Endothelial cell of umbilical vein (primary cell): ENCODE data around the gene ADIPOR1. TPM values are rescaled to one million over a fixed set of nuclear protein-coding genes. Genes with fewer than 3 reads are reported as not detected.
"Not testable (repeated sequence)": the region's sequence is repeated elsewhere in the genome, so short reads cannot be mapped to it uniquely, and the experiment has no call there.

Experiments used
- BruUV-seq: library from RNA; stranded (reverse); fragments of 400-500 nt; replicated peaks from 2 replicates; lab custom pipeline; 2021; lab: Mats Ljungman, UMichigan
- CTCF ChIA-PET: fragments of 300-600, 350-600 bp; sonication (Branson Sonifier 250); formaldehyde crosslinking; loops from one replicate; lab custom pipeline; 2021; ENCODE audit warnings: antibody characterized with exemption, inconsistent platforms; lab: Charles Lee
- POLR2A ChIA-PET: fragments of 300-600, 350-600 bp; sonication (Branson Sonifier 250); formaldehyde crosslinking; loops from one replicate; lab custom pipeline; 2021; ENCODE audit warnings: antibody characterized with exemption, inconsistent platforms; lab: Charles Lee
- DNase-seq: peaks from one replicate; pipeline ENCODE4 v3.0.0-alpha.2; 2011; ENCODE audit warnings: low read depth, low spot score
- FAIRE-seq: peaks from 2 replicates; lab custom pipeline; 2011; peaks lifted over from hg19 to GRCh38; lab: Jason Lieb, UNC
- H2AFZ ChIP-seq: 2 replicates; pipeline ENCODE4 v1.6.0; 2012; ENCODE audit warnings: low read depth, low read length, control low read depth, inconsistent platforms
- H3K27ac ChIP-seq: 2 replicates; pipeline ENCODE4 v1.5.1; 2011; ENCODE audit warnings: low read depth, mild to moderate bottlenecking, control low read depth, low read length, moderate library complexity; ENCODE audit not compliant: insufficient read depth
- H3K27me3 ChIP-seq, 2 experiments: 2 replicates each; pipeline versions ENCODE4 v1.6.0 to v1.6.1; 2011; ENCODE audit warnings: low read length in 2 of 2, mixed read lengths in 1 of 2; ENCODE audit not compliant: control insufficient read depth in 2 of 2, insufficient read depth in 2 of 2
- H3K36me3 ChIP-seq, 2 experiments: 2 replicates in 1 of 2; 3 replicates in 1 of 2; pipeline ENCODE4 v1.5.1; 2011; ENCODE audit warnings: low read length in 2 of 2, mild to moderate bottlenecking in 1 of 2, moderate library complexity in 1 of 2; ENCODE audit not compliant: control insufficient read depth in 2 of 2, insufficient read depth in 2 of 2; ENCODE audit errors: extremely low read depth in 1 of 2
- H3K4me1 ChIP-seq: 3 replicates; pipeline ENCODE4 v1.5.1; 2011; ENCODE audit warnings: mild to moderate bottlenecking, low read length; ENCODE audit not compliant: control insufficient read depth, insufficient read depth; ENCODE audit errors: extremely low read depth
- H3K4me2 ChIP-seq: 2 replicates; pipeline ENCODE4 v1.6.1; 2011; ENCODE audit warnings: low read length, control low read depth, mixed read lengths; ENCODE audit not compliant: insufficient read depth
- H3K4me3 ChIP-seq, 3 experiments: fragments of 200-600 bp in 1 of 3; sonication (generic), shearing (Covaris generic) in 1 of 3; replicated peaks in 1 of 3; 2 replicates each; pipeline ENCODE4 v1.5.1; 2011 to 2016; ENCODE audit warnings: control low read depth in 3 of 3, low read length in 3 of 3, mild to moderate bottlenecking in 2 of 3, inconsistent platforms in 1 of 3, low read depth in 1 of 3, moderate library complexity in 1 of 3; ENCODE audit not compliant: insufficient read depth in 1 of 3
- H3K79me2 ChIP-seq: 2 replicates; pipeline ENCODE4 v1.6.0; 2012; ENCODE audit warnings: low read length, inconsistent platforms; ENCODE audit not compliant: control insufficient read depth, insufficient read depth
- H3K9ac ChIP-seq: replicated peaks from 2 replicates; pipeline ENCODE3; 2011; ENCODE audit warnings: low read length, control low read depth; ENCODE audit not compliant: insufficient read depth; ENCODE audit errors: extremely low read depth
- H3K9me1 ChIP-seq: replicated peaks from 3 replicates; pipeline ENCODE4 v1.6.0; 2011; ENCODE audit warnings: mild to moderate bottlenecking, low read length; ENCODE audit not compliant: control insufficient read depth, insufficient read depth; ENCODE audit errors: extremely low read depth
- H3K9me3 ChIP-seq: replicated peaks from 2 replicates; pipeline ENCODE4 v1.5.1; 2012; ENCODE audit warnings: low read length, inconsistent platforms; ENCODE audit not compliant: control insufficient read depth, insufficient read depth
- H4K20me1 ChIP-seq: replicated peaks from 2 replicates; pipeline ENCODE3; 2011; ENCODE audit warnings: mild to moderate bottlenecking, low read length; ENCODE audit not compliant: control insufficient read depth, insufficient read depth; ENCODE audit errors: extremely low read depth
- MYC ChIP-seq: IDR thresholded peaks from one replicate; pipeline ENCODE4 v1.6.1; 2011; ENCODE audit warnings: mild to moderate bottlenecking, low read depth, low read length
- POLR2AphosphoS5 ChIP-seq: IDR thresholded peaks from 2 replicates; pipeline ENCODE4 v1.6.1; 2012; ENCODE audit warnings: low read depth, mild to moderate bottlenecking, control low read depth, low read length, moderate library complexity; ENCODE audit not compliant: insufficient read depth
- dilution Hi-C: fragments of 300-500 bp; cut with MboI; formaldehyde crosslinking; loops from one replicate; pipeline ENCODE4 v1.15.0; 2019; ENCODE audit warnings: low sequenced_read_pairs; ENCODE audit not compliant: extremely low pct_ligation_motif_present
- intact Hi-C: fragments of 100-400 bp; cut with micrococcal nuclease; formaldehyde crosslinking; loops from one replicate; pipeline ENCODE4 v1.10.0; 2022
- polyA plus RNA-seq, 4 experiments: library from polyadenylated mRNA; depleted of rRNA in 3 of 4; stranded (reverse) in 3 of 4; unstranded in 1 of 4; fragments of >200 nt; gene quantifications; 2 replicates each; pipeline versions ENCODE4 v1.2.1 to v1.2.3, GENCODE V29; 2011 to 2012; ENCODE audit warnings: missing spikeins in 1 of 4
- total RNA-seq: library from RNA; stranded (reverse); gene quantifications from 2 replicates; pipeline ENCODE4 v1.2.3, GENCODE V29; 2021
- TF ChIP-seq, protein P1 (sequence below): IDR thresholded peaks from 2 replicates; pipeline ENCODE4 v1.6.1; 2011; ENCODE audit not compliant: insufficient read depth, insufficient read length

Gene ADIPOR1
- total and polyA plus RNA-seq, 2 donors (not counting 3 experiments of a cell fraction or from before 2014, with no cell fraction given) = 67.2 to 135 TPM

DNA sequence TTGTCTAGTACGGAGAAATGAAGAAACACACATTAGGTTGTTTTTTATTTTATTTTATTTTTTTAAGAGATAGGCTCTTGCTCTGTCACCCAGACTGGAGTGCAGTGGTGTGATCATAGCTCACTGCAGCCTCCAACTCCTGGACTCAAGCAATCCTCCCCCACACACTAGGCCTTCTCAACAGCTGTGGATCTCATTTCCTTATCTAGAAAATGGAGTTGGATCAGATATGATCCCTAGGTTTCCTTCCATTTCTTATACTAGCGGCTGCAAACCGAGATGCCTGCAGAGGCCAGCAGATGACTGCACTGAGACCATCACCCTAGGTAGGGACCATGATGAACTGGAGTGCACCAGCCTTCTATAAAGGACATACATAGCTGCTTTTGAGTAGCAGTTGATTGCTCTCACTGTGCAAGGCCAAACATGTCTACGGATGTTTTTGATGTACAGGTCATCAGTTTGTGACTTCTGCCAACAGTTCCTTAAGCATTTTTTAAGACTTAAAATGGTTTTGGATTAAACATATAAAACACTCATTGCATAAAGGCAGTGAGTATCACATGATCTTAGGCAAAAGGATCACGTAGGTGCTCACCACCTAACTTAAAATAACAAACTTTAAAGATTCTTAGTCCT lies 19.7 kb downstream of the ADIPOR1 start:
- no peak overlapping the region for H3K4me2 ChIP-seq
- no peak overlapping the region for H3K27ac ChIP-seq
- ChIA-PET CTCF (no interaction called here), POLR2A (no interaction called here)
- FAIRE-seq (no peak), DNase-seq (no peak)
- no TSS peak for BruUV-seq
- no peak overlapping the region for H3K9ac ChIP-seq
- no peaks in the 10 kb centered on the region for H3K27me3 ChIP-seq
- no peaks in the 10 kb centered on the region for H3K79me2 ChIP-seq
- no peaks in the 10 kb centered on the region for H3K9me3 ChIP-seq
- dilution Hi-C loops = no loop called here
- no peak overlapping the region for H2AFZ ChIP-seq
- H3K36me3 ChIP-seq = peaks cover 12 to 16% of the 10 kb centered on the region in 2 experiments
- H3K9me1 ChIP-seq = no peaks in the 10 kb centered on the region
- intact Hi-C loops = no loop called here
- H4K20me1 ChIP-seq = peaks cover 2% of the 10 kb centered on the region
- no peaks in the 10 kb centered on the region for H3K4me1 ChIP-seq
- TF ChIP-seq, protein P1, sequence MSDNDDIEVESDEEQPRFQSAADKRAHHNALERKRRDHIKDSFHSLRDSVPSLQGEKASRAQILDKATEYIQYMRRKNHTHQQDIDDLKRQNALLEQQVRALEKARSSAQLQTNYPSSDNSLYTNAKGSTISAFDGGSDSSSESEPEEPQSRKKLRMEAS = no peak
- no peak for TF ChIP-seq MYC
- TF ChIP-seq POLR2AphosphoS5 = no peak
- H3K4me3 ChIP-seq = no peak overlapping the region

DNA sequence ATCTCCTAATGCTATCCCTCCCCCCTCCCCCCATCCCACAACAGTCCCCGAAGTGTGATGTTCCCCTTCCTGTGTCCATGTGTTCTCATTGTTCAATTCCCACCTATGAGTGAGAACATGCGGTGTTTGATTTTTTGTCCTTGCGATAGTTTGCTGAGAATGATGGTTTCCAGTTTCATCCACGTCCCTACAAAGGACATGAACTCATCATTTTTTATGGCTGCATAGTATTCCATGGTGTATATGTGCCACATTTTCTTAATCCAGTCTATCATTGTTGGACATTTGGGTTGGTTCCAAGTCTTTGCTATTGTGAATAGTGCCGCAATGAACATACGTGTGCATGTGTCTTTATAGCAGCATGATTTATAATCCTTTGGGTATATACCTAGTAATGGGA lies 21.7 kb downstream of the ADIPOR1 start:
- H3K9ac ChIP-seq, H3K27ac ChIP-seq, H2AFZ ChIP-seq, H3K27me3 ChIP-seq, H3K9me1 ChIP-seq, POLR2A ChIA-PET, DNase-seq, H3K9me3 ChIP-seq, H3K4me1 ChIP-seq, dilution Hi-C loops, H3K36me3 ChIP-seq, H3K4me3 ChIP-seq, CTCF ChIA-PET, H3K79me2 ChIP-seq, H4K20me1 ChIP-seq, BruUV-seq, intact Hi-C loops, H3K4me2 ChIP-seq, FAIRE-seq: not testable (repeated sequence)
